ENCODE results near the gene EML4. TPM values are rescaled to one million over a fixed set of nuclear protein-coding genes. Genes with fewer than 3 reads are reported as not detected.

EML4 gene
- total and polyA plus RNA-seq, 2 donors from 2014 or later: 13.0 to 53.6 TPM

DNA sequence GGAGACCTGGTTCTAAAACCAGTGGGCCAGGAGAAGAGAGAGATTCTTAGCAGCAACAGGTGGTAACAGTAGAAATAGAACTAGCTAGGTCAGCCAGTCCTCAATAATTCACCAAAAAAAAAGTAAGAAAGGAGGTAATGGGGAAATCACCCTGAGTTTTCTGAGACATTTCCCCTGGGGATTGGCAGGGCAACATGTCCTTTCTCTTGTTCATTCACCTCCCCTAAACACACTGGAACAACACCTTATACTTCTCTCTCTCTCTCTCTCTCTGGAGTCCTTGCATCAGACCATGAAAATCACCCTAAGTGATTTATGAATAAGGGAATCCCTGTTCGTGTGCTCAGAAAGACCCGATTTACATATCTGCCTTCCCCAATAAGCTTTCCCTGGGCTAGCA, 127.1 kb downstream of the EML4 start:
- Histone ChIP-seq H3K36me3 (ENCODE audit: control insufficient read depth in 2 of 3, insufficient read depth in 3 of 3, low read length in 3 of 3) (peaks cover 3 to 16% (median 7%) of the 10 kb centered on the region in 3 donors), H3K4me1 (ENCODE audit: control insufficient read depth in 2 of 3, insufficient read depth in 2 of 3, low read depth in 1 of 3, low read length in 3 of 3) (peaks cover 0 to 9% (median 0%) of the 10 kb centered on the region in 3 donors), H3K27me3 (ENCODE audit: control insufficient read depth, insufficient read depth, low read length) (no peaks in the 10 kb centered on the region), H3K9ac (ENCODE audit: low read length in 3 of 3) (no peak overlapping the region), H3K27ac (ENCODE audit: low read depth in 2 of 2, low read length in 2 of 2) (no peak overlapping the region), H3K9me3 (ENCODE audit: control insufficient read depth in 2 of 3, insufficient read depth in 1 of 3, low read length in 3 of 3) (no peaks in the 10 kb centered on the region), H3K4me3 (ENCODE audit: low read length in 3 of 3) (no peak overlapping the region)
- DNase-seq: no peak
- no peak for FAIRE-seq
- intact Hi-C loops (cut with DNase I): no loop called here
- no peak for TF ChIP-seq CTCF (IDR thresholded peaks at IDR 0.05; ENCODE audit: borderline replicate concordance, extremely low read depth, insufficient read depth)

- H3K27me3 ChIP-seq (ENCODE audit: control insufficient read depth, insufficient read depth, low read length): no peaks in the 10 kb centered on the region
- intact Hi-C loops (cut with DNase I): no loop called here
- H3K4me1 ChIP-seq (ENCODE audit: control insufficient read depth in 2 of 3, insufficient read depth in 2 of 3, low read depth in 1 of 3, low read length in 3 of 3): peaks cover 0 to 9% (median 0%) of the 10 kb centered on the region in 3 donors
- DNase-seq (no peak), FAIRE-seq (no peak)
- no peak overlapping the region for H3K27ac ChIP-seq (ENCODE audit: low read depth in 2 of 2, low read length in 2 of 2)
- H3K9me3 ChIP-seq (ENCODE audit: control insufficient read depth in 2 of 3, insufficient read depth in 1 of 3, low read length in 3 of 3): no peaks in the 10 kb centered on the region
- TF ChIP-seq CTCF (IDR thresholded peaks at IDR 0.05; ENCODE audit: borderline replicate concordance, extremely low read depth, insufficient read depth): no peak
- no peak overlapping the region for H3K4me3 ChIP-seq (ENCODE audit: low read length in 3 of 3)
- H3K36me3 ChIP-seq (ENCODE audit: control insufficient read depth in 2 of 3, insufficient read depth in 3 of 3, low read length in 3 of 3): peaks cover 3 to 11% (median 4%) of the 10 kb centered on the region in 3 donors
- no peak overlapping the region for H3K9ac ChIP-seq (ENCODE audit: low read length in 3 of 3)
Measured at GRCh38 chr2:42297322-42297936, 128.3 kb downstream of the EML4 start.

- no peak for FAIRE-seq
Measured at GRCh38 chr2:42298132-42298531, 129.0 kb downstream of the EML4 start.

More at GRCh38 chr2:42298132-42298531, 129.0 kb downstream of the EML4 start:
- intact Hi-C loops (cut with DNase I): no loop called here
- no peak overlapping the region for H3K27ac ChIP-seq (ENCODE audit: low read depth in 2 of 2, low read length in 2 of 2)
- H3K9ac ChIP-seq (ENCODE audit: low read length in 3 of 3): no peak overlapping the region
- H3K4me1 ChIP-seq (ENCODE audit: control insufficient read depth in 2 of 3, insufficient read depth in 2 of 3, low read depth in 1 of 3, low read length in 3 of 3): peaks cover 0 to 9% (median 0%) of the 10 kb centered on the region in 3 donors
- no peaks in the 10 kb centered on the region for H3K27me3 ChIP-seq (ENCODE audit: control insufficient read depth, insufficient read depth, low read length)
- no peak for DNase-seq
- no peak overlapping the region for H3K4me3 ChIP-seq (ENCODE audit: low read length in 3 of 3)
- TF ChIP-seq CTCF (IDR thresholded peaks at IDR 0.05; ENCODE audit: borderline replicate concordance, extremely low read depth, insufficient read depth): no peak
- H3K36me3 ChIP-seq (ENCODE audit: control insufficient read depth in 2 of 3, insufficient read depth in 3 of 3, low read length in 3 of 3): peaks cover 5 to 12% (median 7%) of the 10 kb centered on the region in 3 donors
- H3K9me3 ChIP-seq (ENCODE audit: control insufficient read depth in 2 of 3, insufficient read depth in 1 of 3, low read length in 3 of 3): no peaks in the 10 kb centered on the region
